Bone marrow (tissue), 2 donors: Measurements from ENCODE around the gene HSPA12A.

Source experiments
- DNase-seq, 2 donors: peaks; one replicate each; lab custom pipeline; 2025; lab: John Stamatoyannopoulos, UW

HSPA12A gene

DNA sequence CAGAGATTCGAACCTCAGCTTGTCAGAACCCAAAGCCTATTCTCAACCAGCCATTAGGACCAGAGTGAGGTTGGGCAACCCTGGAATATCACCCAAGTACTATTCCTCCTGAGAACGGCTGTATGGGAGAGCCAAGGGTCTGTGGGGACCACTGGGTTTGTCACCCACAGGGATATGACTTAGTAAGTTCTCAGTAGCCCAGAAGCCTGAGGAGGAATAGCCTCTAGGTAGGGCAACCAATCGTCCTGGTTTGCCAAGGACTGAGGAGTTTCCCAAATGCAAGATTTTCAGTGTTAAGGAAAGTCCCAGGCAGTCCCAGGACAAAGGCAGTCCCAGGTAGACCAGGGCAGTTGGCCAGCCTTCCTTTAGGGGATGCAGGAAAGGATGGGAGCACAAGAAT lies 74.9 kb downstream of the HSPA12A start:
- no peak for DNase-seq

DNA sequence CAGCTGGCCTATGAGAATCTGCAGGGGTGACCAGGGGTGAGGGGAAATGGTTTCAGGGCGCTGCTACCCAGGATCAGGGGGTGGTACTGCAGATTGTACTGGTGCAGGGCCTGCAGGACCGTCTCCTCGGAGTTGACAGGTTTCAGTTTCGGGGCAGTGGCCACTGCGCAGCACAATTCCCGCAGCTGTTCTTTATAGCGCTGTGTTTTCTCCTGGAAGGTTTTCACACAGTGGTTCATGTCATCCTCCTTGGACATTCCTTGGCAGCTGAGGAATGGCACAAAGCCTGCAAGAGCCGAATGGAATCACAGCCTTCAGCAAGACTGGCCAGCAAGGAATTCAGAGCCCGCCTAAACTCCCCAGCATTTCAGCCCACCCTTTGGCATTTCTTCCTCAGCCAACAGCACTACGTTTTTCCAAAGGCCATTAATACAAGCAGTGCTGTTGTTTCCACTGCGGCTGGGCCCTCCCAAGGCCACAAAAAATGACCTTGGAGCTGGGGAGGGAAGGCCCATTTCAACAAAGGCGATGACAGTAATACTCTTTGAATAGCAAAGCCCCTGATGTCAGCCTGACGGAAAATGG lies 76.7 kb downstream of the HSPA12A start:
- no peak for DNase-seq

DNA sequence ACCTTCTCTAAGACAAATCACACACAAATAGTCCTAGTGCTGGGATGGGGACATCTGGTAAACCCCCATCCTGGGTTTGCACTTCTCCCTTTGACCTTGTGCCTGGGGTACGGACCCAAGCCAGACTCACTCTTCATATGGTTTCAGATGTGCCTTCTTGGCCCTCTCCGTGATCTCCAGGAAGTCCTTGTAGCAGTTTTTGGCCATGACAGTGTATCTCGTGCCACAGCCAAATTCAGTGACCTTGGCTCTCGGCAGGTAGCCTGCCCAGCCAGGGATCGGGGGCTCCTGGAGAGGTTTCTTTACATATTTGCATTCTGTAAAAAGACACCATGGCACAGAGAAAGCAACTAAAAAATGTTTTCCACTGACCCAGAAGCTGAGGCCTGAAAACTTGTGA lies 77.7 kb downstream of the HSPA12A start:
- DNase-seq: no peak

DNA sequence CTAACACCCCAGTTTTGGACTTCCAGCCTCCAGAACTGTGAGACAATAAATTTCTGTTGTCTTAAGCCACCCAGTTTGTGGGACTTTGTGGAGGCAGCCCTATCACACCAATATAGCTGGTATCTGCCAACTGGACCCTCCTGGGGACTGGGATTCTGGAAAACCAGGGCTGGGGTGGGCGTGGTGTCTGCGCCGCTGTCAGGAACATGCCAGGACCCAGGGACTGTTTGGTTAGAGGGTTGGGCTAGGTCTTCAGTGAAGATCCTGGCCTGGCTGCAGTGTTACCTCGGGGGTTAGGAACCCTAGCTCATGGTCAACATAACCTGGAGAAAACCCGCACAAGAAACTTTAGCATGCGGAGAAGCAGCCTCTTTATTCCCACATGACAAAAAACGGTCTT lies 79.0 kb downstream of the HSPA12A start:
- no peak for DNase-seq

DNA sequence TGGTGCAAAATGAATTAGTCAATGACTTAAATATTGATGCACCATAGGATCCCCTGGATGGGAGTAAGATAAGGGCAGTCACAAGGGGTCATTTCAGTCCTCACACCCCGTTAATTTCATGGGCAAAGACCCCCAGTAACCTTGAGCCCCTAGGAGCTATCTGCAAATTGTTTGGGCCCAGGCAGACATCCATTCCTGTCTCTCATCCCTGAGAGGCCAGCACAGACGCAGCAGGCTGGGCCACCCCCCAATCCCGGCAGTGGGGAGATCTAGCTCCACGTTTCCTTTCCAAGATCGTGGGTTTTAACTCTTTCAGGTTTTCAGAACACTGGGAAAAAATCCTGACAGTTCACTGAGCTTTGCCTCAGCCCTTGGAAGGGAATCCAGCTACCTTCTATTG lies 81.5 kb downstream of the HSPA12A start:
- DNase-seq: no peak

DNA sequence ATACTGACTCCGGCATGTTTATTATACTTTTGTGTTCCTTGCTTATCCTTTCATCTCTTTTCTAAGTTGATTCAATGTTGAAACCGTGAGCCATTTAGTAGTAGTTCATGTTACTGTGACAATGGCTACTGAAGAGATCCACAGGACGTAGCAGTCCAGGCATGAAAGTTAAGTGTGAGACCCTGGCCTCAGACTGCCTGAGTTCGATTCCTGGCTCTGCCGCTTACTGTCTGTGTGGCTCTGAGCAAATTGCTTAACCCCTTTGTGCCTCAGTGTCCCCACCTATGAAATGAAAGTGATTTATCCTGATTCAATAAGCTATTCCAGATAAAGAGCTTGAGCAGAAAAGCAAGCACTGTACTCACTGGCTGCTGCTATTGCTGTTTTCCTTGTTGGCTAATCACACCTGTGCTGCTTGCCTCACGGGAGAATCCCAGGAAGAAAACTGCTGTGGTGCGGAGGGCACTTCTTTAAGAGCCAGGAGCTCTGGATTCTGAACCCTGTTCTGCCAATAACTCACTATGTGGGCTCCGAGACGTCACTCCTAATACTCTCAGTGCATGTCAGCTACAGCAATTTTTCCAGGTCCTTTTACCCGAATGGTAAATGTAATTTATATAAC lies 83.2 kb downstream of the HSPA12A start:
- no peak for DNase-seq

DNA sequence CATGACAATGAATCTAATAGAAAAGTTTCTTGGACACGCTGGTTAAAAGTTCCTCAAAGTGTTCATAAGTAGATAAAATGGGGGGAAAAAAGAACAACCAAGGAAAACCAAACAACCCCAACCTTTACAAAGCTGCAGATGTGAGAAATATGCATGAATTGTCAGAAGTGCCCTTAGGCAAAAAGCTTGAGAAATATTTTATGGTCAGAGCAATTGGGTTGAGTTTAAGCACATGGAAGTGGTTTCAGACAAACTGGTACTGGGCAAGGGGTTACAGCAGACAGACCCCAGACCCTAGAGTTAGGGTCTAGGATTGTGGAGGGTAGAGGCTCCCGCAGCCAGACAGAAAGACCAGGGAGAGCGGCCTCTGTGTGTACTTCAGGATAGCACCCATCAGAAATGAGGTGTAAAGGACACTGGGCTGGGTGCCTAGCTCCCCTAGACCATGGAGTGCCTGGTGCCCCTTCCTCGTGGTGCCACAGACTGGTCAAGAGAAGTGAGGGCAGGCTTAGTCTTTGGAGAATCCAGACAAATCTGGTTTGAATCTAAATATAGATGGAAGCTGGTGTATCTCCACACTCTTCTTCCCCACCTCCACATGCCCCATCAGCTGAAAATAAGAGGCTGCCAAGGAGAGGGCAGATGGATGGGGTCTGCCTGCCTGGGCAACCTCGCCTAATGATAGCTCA lies 84.4 kb downstream of the HSPA12A start:
- DNase-seq: no peak

DNA sequence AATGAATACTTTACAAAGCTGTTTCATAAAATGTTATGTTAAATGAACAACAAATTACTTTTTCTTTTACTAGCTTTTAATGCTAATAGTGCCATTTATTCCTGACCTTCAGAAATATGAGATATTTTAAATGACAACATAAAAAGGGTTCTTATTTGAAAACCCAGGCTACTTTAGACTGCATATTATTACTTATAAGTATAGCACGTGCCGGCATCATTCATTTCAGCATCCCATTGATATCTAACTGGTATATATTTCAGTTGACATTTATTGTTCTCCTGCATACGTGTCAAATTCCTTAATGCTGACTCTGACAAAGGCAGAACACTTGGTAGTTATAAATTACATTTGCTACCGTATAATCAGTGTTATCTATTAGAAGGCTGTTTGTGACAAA lies 86.3 kb downstream of the HSPA12A start:
- no peak for DNase-seq

DNA sequence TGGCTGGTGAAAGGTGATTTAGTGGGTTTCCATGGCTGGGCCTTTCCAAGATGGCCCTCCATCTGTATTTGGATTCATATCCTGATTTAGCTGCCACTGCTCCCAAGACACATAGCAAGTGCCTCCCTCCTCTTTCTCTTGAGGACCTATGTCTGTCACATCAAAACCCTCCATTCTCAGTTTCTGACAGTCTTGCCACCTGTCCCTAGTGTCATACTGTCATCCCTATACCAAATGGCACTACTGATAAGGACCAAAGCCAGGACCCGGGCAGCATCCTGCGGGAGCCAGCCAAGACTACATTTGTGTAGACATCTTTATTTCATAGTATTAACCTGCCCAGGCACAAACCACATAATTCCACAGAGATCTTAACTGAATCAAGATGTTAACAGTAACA lies 86.8 kb downstream of the HSPA12A start:
- DNase-seq: no peak

DNA sequence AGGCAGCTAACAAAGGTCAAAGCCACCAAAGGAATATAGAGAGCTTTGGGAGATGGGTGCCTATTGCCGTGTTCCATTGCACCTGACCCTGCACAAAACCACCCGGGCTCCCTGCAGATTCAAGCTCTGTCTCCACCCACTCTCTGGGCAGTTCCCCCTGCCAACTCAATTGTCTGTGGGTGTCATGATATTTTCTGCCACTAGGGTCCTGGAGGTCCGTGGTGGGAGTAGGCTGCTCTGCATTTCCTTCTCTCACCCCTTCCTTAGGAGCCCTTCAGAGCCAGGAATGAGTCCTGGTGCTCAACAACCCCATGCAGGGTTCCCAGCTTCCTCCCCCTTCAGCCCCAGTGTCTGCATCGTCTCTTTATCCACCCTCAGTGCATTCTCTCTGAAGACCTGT lies 87.5 kb downstream of the HSPA12A start:
- no peak for DNase-seq

DNA sequence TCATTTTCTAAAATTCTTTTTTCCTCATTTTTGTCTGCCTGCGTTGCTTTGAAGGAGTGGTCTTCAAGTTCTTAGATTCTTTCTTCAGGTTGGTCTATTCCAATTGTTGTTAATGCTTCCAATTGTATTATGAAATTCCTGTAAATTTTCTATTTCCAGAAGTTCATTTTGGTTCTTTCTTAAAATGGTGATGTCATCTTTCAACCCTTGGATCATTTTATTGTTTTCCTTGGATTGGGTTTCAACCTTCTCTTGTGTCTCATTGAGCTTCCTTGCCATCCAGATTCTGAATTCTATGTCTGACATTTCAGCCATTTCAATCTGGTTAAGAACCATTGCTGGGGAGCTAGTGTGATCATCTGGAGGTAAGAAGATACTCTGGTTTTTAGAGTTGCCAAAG lies 88.5 kb downstream of the HSPA12A start:
- DNase-seq: no peak

DNA sequence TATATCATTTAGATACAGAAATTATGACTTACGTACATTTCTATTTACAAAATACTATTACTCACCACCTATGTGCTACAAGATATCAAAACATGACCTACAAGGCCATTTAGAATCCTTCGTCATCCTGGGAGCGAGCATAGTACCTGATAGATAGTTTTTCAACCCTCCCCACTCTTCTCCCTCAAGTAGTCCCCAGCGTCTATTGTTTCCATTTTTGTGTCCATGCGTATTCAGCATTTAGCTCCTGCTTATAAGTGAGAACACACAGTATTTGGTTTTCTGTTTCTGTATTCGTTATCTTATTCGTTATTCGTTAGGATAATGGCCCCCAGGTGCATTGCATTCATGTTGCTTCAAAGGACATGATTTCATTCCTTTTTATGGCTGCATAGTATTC lies 93.5 kb downstream of the HSPA12A start:
- no peak for DNase-seq

DNA sequence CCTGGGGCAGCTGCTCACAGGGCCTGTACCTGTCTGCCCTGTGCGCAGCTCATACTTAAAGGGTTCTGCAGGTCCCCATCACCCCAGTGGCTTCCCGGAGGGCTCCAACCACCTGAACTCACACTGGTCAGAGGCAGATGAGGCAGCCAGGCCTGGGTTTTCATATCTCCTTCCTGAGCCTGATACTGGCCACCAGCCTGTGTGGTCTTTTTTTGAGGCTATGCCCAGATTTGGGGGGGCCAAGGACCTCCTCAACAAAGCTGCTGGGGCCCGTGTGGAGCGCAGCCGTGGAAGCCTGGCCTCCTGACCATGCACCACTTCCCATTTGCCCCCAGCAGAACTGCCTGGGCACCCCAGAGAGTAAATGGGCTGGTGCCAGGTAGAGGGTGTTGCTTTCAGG lies 95.9 kb downstream of the HSPA12A start:
- DNase-seq: no peak

DNA sequence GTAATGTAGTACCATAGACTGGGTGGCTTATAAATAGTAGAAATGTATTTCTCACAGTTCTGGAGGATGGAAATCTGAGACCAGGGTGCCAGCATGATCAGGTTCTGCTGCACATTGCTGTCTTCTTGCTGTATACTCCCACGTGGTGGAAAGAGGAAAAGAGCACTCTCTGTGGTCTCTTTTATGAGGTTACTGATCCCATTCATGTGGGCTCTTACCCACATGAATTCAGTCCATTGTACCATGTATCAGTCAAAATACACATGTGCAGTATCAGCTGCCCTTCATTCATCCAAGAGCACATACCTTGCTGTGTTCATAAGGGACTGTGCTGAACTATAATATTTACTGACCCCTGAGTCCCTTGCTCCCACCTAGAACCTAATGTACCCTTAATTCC lies 104.5 kb downstream of the HSPA12A start:
- DNase-seq: no peak

DNA sequence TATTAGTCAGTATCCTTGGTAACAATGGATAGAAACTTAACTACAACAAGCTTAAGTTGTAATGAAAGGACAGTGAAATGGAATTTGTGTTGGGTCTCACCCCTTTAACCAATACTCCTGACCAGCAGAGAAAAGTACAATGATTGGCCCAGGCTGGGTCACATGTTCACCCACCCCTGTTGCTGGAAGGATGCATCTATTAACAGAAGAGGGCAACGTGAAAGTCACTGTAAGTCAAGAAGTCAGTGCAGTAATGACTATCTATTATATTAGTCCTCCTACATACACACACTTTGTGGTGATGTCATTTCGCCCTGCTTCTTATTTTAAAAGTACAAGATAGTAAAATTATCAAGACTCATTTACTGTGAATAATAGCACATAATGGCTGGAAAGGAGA lies 105.4 kb downstream of the HSPA12A start:
- DNase-seq: no peak

DNA sequence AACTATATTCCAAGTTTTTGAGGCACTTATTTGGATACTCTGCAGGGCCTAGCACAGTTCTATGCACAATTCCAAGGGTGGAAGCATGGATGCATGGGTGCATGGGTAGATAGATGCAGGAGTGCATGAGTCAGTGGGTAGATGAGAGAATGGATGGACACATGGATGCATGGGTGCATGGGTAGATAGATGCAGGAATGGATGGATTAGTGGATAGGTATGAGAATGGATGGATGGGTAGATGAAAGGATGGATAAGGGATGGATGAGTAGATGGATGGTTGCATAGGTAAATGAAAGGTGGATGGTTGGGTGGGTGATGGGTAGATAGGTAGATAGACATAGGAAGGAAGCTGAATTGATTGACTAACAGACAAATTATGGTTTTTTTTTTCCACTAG lies 106.0 kb downstream of the HSPA12A start:
- DNase-seq: no peak

DNA sequence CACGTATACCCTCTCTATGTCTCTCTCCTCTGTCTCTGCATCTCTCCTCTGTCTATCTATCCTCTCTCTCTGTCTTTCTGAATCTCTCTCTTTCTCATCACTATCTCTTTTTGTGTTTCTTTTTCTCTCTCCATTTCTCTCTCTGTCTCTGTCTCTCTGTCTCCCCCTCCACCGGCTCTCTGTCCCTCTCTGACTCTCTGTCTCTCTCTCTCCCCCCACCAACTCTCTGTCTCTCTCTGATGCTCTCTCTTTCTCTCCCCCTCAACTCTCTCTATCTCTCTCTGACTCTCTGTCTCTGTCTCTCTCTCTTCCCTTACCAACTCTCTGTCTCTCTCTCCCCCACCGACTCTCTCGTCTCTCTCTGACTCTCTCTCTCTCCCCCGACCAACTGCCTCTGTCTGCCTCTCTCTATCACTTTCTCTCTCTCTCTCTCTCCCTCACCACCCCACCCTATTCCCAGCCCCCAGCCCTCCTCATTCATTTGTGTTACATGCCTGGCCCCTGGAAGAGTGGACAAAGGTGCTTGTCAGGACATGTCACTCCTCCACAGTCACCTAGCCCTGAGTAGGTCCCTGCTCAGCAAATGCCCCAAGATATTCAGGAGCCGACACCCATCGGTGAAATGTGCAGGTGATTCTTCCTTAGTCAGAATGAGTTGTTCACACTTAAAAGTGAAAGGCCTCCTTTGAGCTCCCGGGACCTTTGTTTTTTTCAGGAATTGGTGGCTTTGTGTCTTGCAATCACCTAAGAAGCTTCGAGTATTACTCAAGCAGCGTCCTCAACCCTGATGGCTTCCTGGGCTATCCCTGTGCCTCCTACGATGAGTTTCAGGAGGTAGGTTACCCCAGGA lies 108.0 kb downstream of the HSPA12A start:
- no peak for DNase-seq

DNA sequence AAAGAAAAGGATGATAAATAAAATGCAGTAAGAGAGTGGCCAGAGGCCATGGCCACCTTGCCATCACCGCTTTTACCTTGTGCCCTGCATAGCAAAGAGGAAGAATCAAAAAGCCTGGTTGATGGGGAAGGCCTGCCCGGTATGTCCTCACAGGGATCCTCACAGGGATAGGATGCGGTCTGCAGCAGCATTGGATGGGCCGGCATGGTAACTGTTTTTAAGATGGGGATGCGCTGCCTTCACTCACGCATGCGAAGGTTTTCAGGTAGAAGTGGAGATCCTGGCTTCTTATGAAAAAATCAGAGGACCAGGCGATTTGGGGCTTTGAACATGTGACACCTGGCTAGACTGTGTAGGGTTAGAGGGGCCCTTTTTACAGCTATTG lies 109.2 kb downstream of the HSPA12A start:
- no peak for DNase-seq

DNA sequence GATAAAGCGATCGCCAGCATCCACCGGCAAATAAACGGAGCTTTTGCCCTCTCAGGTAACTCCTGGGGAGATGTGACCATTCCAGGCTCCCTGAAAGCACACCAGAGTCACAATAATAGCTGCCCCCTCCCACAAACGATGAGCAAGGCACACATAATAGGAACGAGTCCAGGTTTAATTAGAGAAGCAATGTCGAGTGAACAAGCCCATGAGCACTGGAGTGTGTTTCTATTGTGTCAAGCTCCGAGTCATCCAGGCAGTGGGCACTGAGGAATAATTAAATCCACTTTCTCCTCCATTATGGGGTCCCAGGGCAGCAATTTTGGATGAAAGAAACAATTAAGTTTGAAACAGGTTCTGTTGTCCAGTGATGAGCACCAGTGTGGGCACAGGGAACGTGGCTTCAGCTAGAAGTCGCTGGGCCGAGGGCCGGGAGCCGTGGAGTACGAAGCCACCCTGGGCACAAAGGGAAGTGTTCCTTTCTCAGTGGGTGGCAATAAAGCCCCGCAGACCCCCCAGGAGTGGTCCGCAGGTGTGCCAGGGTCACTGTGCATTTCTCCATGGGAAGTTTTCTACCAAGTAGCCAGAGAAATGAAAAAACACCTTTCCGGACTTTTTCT lies 109.7 kb downstream of the HSPA12A start:
- no peak for DNase-seq

DNA sequence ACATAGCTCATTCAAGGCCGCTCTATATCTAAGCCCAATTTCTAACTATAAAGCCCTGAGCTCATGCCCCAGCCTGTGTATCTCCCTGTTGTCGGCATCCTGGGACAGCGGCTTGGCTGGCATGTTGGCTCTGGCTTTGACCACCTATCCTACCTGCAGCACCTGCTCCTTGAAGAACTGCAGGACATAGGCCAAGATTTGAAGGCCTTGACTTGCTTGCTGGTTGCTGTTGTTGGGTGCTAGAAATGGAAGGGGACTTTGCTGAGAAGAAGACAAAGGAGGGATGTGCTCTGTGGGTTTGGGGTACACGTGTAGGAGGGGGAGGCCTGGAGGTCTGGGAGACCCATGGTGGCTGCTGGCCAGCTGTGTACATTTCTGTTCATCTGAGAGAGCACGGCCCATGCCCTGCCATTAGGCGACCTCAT lies 110.5 kb downstream of the HSPA12A start:
- no peak for DNase-seq

DNA sequence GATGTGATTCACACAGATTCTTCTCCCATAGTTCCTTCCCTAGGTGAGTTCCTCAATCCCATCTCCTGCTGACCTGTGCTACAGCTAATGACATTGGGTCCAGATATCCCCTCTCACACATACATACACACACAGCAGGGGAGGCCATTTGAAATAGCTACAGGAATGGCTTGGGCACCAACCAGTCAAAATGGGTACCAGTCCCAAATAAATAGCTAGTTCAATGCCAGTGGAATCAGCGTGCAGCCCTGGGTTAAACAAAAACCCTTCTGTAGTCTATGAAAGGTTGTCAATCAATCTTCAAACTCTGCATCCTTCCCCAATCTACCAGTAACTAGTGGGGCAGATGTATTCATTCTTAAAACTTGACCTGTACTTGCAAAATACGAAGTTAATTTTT lies 112.3 kb downstream of the HSPA12A start:
- no peak for DNase-seq

DNA sequence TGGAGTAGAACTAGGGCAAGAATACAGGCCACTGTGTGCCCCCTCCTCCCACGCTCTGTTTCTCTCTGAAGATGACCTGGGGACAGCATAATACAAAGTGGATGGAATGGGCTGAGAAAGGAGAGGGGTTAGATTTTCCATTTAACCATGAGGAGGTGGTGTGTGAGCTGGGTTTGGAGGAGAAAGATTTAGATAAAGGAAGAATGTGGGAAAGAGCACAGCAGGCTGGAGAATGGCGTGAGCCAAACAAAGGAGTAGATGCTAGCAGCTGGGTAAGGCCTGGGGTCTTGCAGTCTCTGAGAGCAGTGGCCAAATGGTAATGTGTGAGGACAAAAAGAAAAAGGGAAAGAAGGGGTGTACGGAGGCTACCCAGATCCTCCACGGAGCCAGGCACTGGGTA lies 113.0 kb downstream of the HSPA12A start:
- no peak for DNase-seq
